SK-N-SH (cell line): Measurements from ENCODE around the gene SFMBT2.

Experiments
- CTCF ChIP-seq: fragments of 200-600 bp; sonication (generic); IDR thresholded peaks from 2 replicates; pipeline ENCODE4 v1.6.1; 2017; ENCODE audit warnings: antibody characterized with exemption, mild to moderate bottlenecking, moderate library complexity
- RCOR1 ChIP-seq: fragments of 150-350 bp; IDR thresholded peaks from 2 replicates; pipeline ENCODE4 v1.6.1; 2017; ENCODE audit warnings: antibody characterized with exemption, low read length
- REST ChIP-seq: IDR thresholded peaks from 2 replicates; pipeline ENCODE4 v1.6.1; 2012; ENCODE audit warnings: mild to moderate bottlenecking, low read depth, low read length, moderate library complexity
- RFX5 ChIP-seq: IDR thresholded peaks from 2 replicates; pipeline ENCODE4 v1.6.1; 2012; ENCODE audit warnings: mild to moderate bottlenecking, improper control_type of control experiment, low read length
- TCF12 ChIP-seq: IDR thresholded peaks from 2 replicates; pipeline ENCODE4 v1.4.0; 2012
- USF1 ChIP-seq: IDR thresholded peaks from 2 replicates; pipeline ENCODE4 v1.4.0; 2012; ENCODE audit warnings: low read depth, borderline replicate concordance
- YY1 ChIP-seq: IDR thresholded peaks from 2 replicates; pipeline ENCODE4 v1.4.0; 2012; ENCODE audit warnings: low read depth, mild to moderate bottlenecking
- TF ChIP-seq, protein P1 (sequence below): fragments of 150-350 bp; IDR thresholded peaks from 2 replicates; pipeline ENCODE4 v1.6.1; 2016; ENCODE audit warnings: mild to moderate bottlenecking, low read depth, low read length

GRCh38 chr10:7283246-7283645 is 127.6 kb downstream of the SFMBT2 start:
- TF ChIP-seq USF1, result no peak
- no peak for TF ChIP-seq RFX5
- TF ChIP-seq CTCF, result no peak
- TF ChIP-seq YY1, result no peak
- TF ChIP-seq, protein P1, sequence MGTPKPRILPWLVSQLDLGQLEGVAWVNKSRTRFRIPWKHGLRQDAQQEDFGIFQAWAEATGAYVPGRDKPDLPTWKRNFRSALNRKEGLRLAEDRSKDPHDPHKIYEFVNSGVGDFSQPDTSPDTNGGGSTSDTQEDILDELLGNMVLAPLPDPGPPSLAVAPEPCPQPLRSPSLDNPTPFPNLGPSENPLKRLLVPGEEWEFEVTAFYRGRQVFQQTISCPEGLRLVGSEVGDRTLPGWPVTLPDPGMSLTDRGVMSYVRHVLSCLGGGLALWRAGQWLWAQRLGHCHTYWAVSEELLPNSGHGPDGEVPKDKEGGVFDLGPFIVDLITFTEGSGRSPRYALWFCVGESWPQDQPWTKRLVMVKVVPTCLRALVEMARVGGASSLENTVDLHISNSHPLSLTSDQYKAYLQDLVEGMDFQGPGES, result no peak
- no peak for TF ChIP-seq RCOR1
- TF ChIP-seq TCF12, result no peak
- TF ChIP-seq REST, result no peak
